DND-41 (cell line): Measurements from ENCODE around the gene STPG3.

ENCODE experiments used
- ATAC-seq: fragments of 200-7000 bp; cut with Tn5 transposase; 3 replicates; pipeline ENCODE4 v1.9.1; 2021; ENCODE audit warnings: low read depth; ENCODE audit not compliant: insufficient read depth
- DNase-seq: peaks from one replicate; pipeline ENCODE4 v3.0.0-alpha.2; 2020
- H2AFZ ChIP-seq: 2 replicates; pipeline ENCODE4 v1.6.0; 2012; ENCODE audit warnings: low read depth, low read length
- H3K27ac ChIP-seq: 2 replicates; pipeline ENCODE4 v1.5.1; 2012; ENCODE audit warnings: low read length, inconsistent platforms
- H3K27me3 ChIP-seq: fragments of 200-600 bp; sonication (generic); 2 replicates; pipeline ENCODE4 v1.6.0; 2012; ENCODE audit warnings: low read length, mild to moderate bottlenecking, inconsistent platforms; ENCODE audit not compliant: insufficient read depth, poor library complexity
- H3K36me3 ChIP-seq: 2 replicates; pipeline ENCODE4 v1.5.1; 2012; ENCODE audit warnings: low read length, inconsistent platforms; ENCODE audit not compliant: insufficient read depth
- H3K4me1 ChIP-seq: 2 replicates; pipeline ENCODE4 v1.5.1; 2012; ENCODE audit warnings: mild to moderate bottlenecking, low read length; ENCODE audit not compliant: insufficient read depth
- H3K4me2 ChIP-seq: 2 replicates; pipeline ENCODE4 v1.6.0; 2012; ENCODE audit warnings: mild to moderate bottlenecking, moderate library complexity, low read length, inconsistent platforms; ENCODE audit not compliant: insufficient read depth
- H3K4me3 ChIP-seq, 2 experiments: fragments of 200-600 bp in 1 of 2; shearing (Covaris generic) in 1 of 2; 2 replicates each; pipeline ENCODE4 v1.5.1; 2012 to 2016; ENCODE audit warnings: inconsistent platforms in 2 of 2, low read length in 2 of 2, mild to moderate bottlenecking in 2 of 2, low read depth in 1 of 2, moderate library complexity in 1 of 2
- H3K79me2 ChIP-seq: 2 replicates; pipeline ENCODE4 v1.6.0; 2012; ENCODE audit warnings: low read length, inconsistent platforms; ENCODE audit not compliant: insufficient read depth
- H3K9ac ChIP-seq: 2 replicates; pipeline ENCODE4 v1.6.0; 2012; ENCODE audit warnings: low read depth, mild to moderate bottlenecking, inconsistent platforms, low read length, moderate library complexity
- H3K9me3 ChIP-seq: 2 replicates; pipeline ENCODE4 v1.5.1; 2012; ENCODE audit warnings: low read length, moderate library complexity, mild to moderate bottlenecking, inconsistent platforms; ENCODE audit not compliant: insufficient read depth, severe bottlenecking
- H4K20me1 ChIP-seq: 2 replicates; pipeline ENCODE4 v1.6.0; 2012; ENCODE audit warnings: low read length; ENCODE audit not compliant: insufficient read depth
- CTCF ChIP-seq: IDR thresholded peaks from 2 replicates; pipeline ENCODE4 v1.5.1; 2012; ENCODE audit warnings: borderline replicate concordance, low read length, moderate library complexity, mild to moderate bottlenecking; ENCODE audit not compliant: poor library complexity, severe bottlenecking; ENCODE audit errors: extremely low read depth
- EZH2 ChIP-seq: IDR thresholded peaks from 3 replicates; pipeline ENCODE4 v1.6.1; 2012; ENCODE audit warnings: borderline replicate concordance, low read depth, mild to moderate bottlenecking, moderate library complexity, low read length, inconsistent platforms; ENCODE audit not compliant: severe bottlenecking

The STPG3 gene

GRCh38 chr9:137275588-137276472 is 24.7 kb downstream of the STPG3 start:
- Histone ChIP-seq H3K9ac (no peak overlapping the region), H3K27ac (no peak overlapping the region), H3K4me2 (no peak overlapping the region), H4K20me1 (peaks cover 34% of the 10 kb centered on the region), H3K36me3 (peaks cover 21% of the 10 kb centered on the region), H3K4me1 (no peaks in the 10 kb centered on the region), H2AFZ (no peak overlapping the region), H3K79me2 (0 out of 2 replicates have a peak, but pooled peaks cover 2% of the 10 kb centered on the region), H3K27me3 (no peaks in the 10 kb centered on the region), H3K4me3 (no peak overlapping the region), H3K9me3 (no peaks in the 10 kb centered on the region)
- DNase-seq (no peak), ATAC-seq (no peak)
- TF ChIP-seq CTCF (no peak), EZH2 (no peak)

DNA sequence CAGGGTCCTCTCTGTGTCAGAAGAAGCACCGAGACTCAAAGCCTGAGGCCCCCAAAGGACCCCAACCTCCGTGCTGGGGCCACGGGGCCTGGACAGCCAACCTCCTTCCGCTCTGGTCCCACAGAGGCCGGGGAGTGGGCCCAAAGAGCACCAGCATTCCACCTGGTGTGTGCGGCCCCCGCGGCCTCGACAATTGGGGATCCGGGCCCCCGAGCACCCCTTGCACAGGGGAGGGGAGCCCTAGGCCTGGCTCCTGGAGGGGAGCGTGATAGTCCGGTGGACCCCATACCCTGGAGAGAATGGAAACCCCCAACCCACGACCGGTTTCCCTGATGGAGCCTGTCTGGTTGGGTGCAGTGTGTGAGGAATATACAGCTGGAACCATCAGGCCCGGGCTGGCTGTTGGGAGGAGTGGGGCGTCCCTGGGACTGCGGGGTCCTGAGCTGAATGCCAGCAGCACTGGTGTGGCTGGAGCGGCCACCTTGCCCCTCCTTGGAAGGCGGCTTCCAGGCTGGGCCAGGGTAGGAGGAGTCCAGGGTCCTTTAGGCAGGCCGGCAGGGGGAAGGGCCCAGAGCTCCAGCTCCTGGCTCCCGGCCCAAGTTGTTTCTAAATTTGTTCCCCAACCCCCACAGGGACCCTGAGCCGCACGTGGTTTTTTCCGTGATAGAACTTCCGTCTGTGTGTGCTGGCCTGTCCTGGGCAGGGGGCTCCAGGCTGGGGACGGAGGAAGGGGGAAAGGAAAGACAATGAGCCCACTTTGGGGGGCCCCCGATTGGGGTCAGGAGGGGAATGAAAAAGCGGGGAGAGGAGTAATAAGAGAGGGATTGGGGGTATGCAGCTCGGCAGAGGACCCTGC is 25.6 kb downstream of the STPG3 start:
- H2AFZ ChIP-seq = no peak overlapping the region
- no peaks in the 10 kb centered on the region for H3K4me1 ChIP-seq
- no peak for TF ChIP-seq CTCF
- no peak for TF ChIP-seq EZH2
- H4K20me1 ChIP-seq = peaks cover 28% of the 10 kb centered on the region
- no peaks in the 10 kb centered on the region for H3K9me3 ChIP-seq
- ATAC-seq (no peak), DNase-seq (no peak)
- H3K4me3 ChIP-seq = no peak overlapping the region
- H3K9ac ChIP-seq = no peak overlapping the region
- peaks cover 18% of the 10 kb centered on the region for H3K36me3 ChIP-seq
- no peaks in the 10 kb centered on the region for H3K27me3 ChIP-seq
- H3K4me2 ChIP-seq = no peak overlapping the region
- H3K27ac ChIP-seq = no peak overlapping the region
- 0 out of 2 replicates have a peak, but pooled peaks cover 2% of the 10 kb centered on the region for H3K79me2 ChIP-seq

GRCh38 chr9:137277329-137278041 is 26.4 kb downstream of the STPG3 start, which contains the start of gene TOR4A:
TSS of gene TOR4A (plus strand) at chr9:137277726. CDS start at chr9:137278690, 964 bp downstream.
- no peak within 1 kb of the TSS for H2AFZ ChIP-seq
- peaks cover 20% of the 10 kb centered on the region for H4K20me1 ChIP-seq
- no peak within 1 kb of the TSS for H3K9ac ChIP-seq
- ATAC-seq (peak; percentile 23; the same call in 1 of the 3 replicates), DNase-seq (no peak)
- no peak within 1 kb of the TSS for H3K4me3 ChIP-seq
- TF ChIP-seq EZH2 (no peak), CTCF (no peak)
- peaks cover 11% of the 10 kb centered on the region for H3K36me3 ChIP-seq
- H3K27ac ChIP-seq = no peak within 1 kb of the TSS
- H3K9me3 ChIP-seq = no peaks in the 10 kb centered on the region
- H3K27me3 ChIP-seq = no peaks in the 10 kb centered on the region
- no peaks in the 10 kb centered on the region for H3K4me1 ChIP-seq
- 0 out of 2 replicates have a peak, but pooled peaks cover 2% of the 10 kb centered on the region for H3K79me2 ChIP-seq
- no peak within 1 kb of the TSS for H3K4me2 ChIP-seq
